SK-MEL-5 (cell line): ENCODE data around the gene TNK2. TPM values are rescaled to one million over a fixed set of nuclear protein-coding genes. Genes with fewer than 3 reads are reported as not detected.
A peak's percentile ranks its signal among the peaks of the same experiment; 100 is the strongest.
"Not testable (repeated sequence)": the region's sequence is repeated elsewhere in the genome, so short reads cannot be mapped to it uniquely, and the experiment has no call there.

Source experiments
- DNase-seq: peaks from one replicate; pipeline ENCODE4 v3.0.0-alpha.2; 2016; ENCODE audit warnings: low read depth, low spot score
- in situ Hi-C: cut with HindIII; loops from 2 replicates; pipeline ENCODE4 v1.10.0; 2016; ENCODE audit warnings: low sequenced_read_pairs, high pct_unique_total_duplicates, low pct_unique_long_range_greater_than_20kb
- total RNA-seq: library from RNA; depleted of rRNA; stranded (reverse); fragments of >200 nt; shearing (Covaris generic); gene quantifications from 2 replicates; pipeline ENCODE4 v1.2.3, GENCODE V29; 2014

TNK2 gene
- total RNA-seq, 1 experiment from 2014 or later = 9.0 TPM

- in situ Hi-C loops = no loop called here
Observed at GRCh38 chr3:195866686-195867511, 41.5 kb downstream of the TNK2 start.

GRCh38 chr3:195865752-195866151 is 42.6 kb downstream of the TNK2 start:
- DNase-seq = no peak
- in situ Hi-C loops = no loop called here

More at GRCh38 chr3:195866686-195867511, 41.5 kb downstream of the TNK2 start:
- DNase-seq = no peak

- in situ Hi-C loops = no loop called here
Observed at GRCh38 chr3:195863121-195864061, 45.0 kb downstream of the TNK2 start.

GRCh38 chr3:195862318-195862717 is 46.0 kb downstream of the TNK2 start:
- in situ Hi-C loops, DNase-seq: not testable (repeated sequence)

More at GRCh38 chr3:195863121-195864061, 45.0 kb downstream of the TNK2 start:
- peak; percentile 75 for DNase-seq

- no peak for DNase-seq
- in situ Hi-C loops = no loop called here
Observed at GRCh38 chr3:195860456-195860855, 47.9 kb downstream of the TNK2 start.

GRCh38 chr3:195859846-195860411 is 48.4 kb downstream of the TNK2 start:
- in situ Hi-C loops = no loop called here
- no peak for DNase-seq

GRCh38 chr3:195859061-195859845 is 49.1 kb downstream of the TNK2 start:
- DNase-seq = peak; percentile 69
- in situ Hi-C loops = no loop called here

- in situ Hi-C loops = no loop called here
- no peak for DNase-seq
Observed at GRCh38 chr3:195856410-195857084, 51.8 kb downstream of the TNK2 start.

- DNase-seq = no peak
- in situ Hi-C loops = no loop called here
Observed at GRCh38 chr3:195855471-195856409, 52.6 kb downstream of the TNK2 start.

GRCh38 chr3:195854628-195855294 is 53.6 kb downstream of the TNK2 start:
- in situ Hi-C loops = no loop called here
- no peak for DNase-seq

- in situ Hi-C loops = no loop called here
- no peak for DNase-seq
Observed at GRCh38 chr3:195853996-195854395, 54.4 kb downstream of the TNK2 start.

- no peak for DNase-seq
- in situ Hi-C loops = no loop called here
Observed at GRCh38 chr3:195853036-195853435, 55.3 kb downstream of the TNK2 start.

GRCh38 chr3:195850857-195851543 is 57.4 kb downstream of the TNK2 start:
- DNase-seq = peak; percentile 93
- in situ Hi-C loops = no loop called here

GRCh38 chr3:195849322-195850074 is 58.9 kb downstream of the TNK2 start:
- in situ Hi-C loops = no loop called here
- DNase-seq = no peak
